HEK293T (cell line): ENCODE measurements around the gene ME3.

ENCODE experiments used
- ARNT ChIP-seq: fragments of 450-650 bp; IDR thresholded peaks from 2 replicates; pipeline ENCODE4 v1.6.1; 2017; ENCODE audit warnings: mild to moderate bottlenecking
- BHLHE40 ChIP-seq: fragments of 450-650 bp; IDR thresholded peaks from 2 replicates; pipeline ENCODE4 v1.6.1; 2016; ENCODE audit warnings: mild to moderate bottlenecking, moderate library complexity, borderline replicate concordance
- ELF4 ChIP-seq: fragments of 450-650 bp; IDR thresholded peaks from 2 replicates; pipeline ENCODE4 v1.6.1; 2017; ENCODE audit warnings: antibody characterized with exemption
- FOXA1 ChIP-seq: fragments of 450-650 bp; IDR thresholded peaks from 2 replicates; pipeline ENCODE4 v1.6.1; 2016; ENCODE audit warnings: mild to moderate bottlenecking
- FOXK2 ChIP-seq: fragments of 450-650 bp; IDR thresholded peaks from 2 replicates; pipeline ENCODE4 v1.6.1; 2016; ENCODE audit warnings: mild to moderate bottlenecking
- FOXM1 ChIP-seq: fragments of 450-650 bp; IDR thresholded peaks from 2 replicates; pipeline ENCODE4 v1.6.1; 2017; ENCODE audit warnings: mild to moderate bottlenecking, borderline replicate concordance
- HDGF ChIP-seq: fragments of 450-650 bp; IDR thresholded peaks from 2 replicates; pipeline ENCODE4 v1.6.1; 2017; ENCODE audit warnings: antibody characterized with exemption, borderline replicate concordance
- NFRKB ChIP-seq: fragments of 450-650 bp; IDR thresholded peaks from 2 replicates; pipeline ENCODE4 v1.6.1; 2016; ENCODE audit warnings: mild to moderate bottlenecking, moderate library complexity
- SP1 ChIP-seq: fragments of 450-650 bp; IDR thresholded peaks from 2 replicates; pipeline ENCODE4 v1.6.1; 2017
- SUZ12 ChIP-seq: fragments of 450-650 bp; IDR thresholded peaks from 2 replicates; pipeline ENCODE4 v1.6.1; 2016; ENCODE audit warnings: mild to moderate bottlenecking
- TARDBP ChIP-seq: fragments of 450-650 bp; IDR thresholded peaks from 2 replicates; pipeline ENCODE4 v1.6.1; 2016
- ZNF384 ChIP-seq: fragments of 450-650 bp; IDR thresholded peaks from 2 replicates; pipeline ENCODE4 v1.6.1; 2016
- TF ChIP-seq, protein P1 (sequence below): fragments of 450-650 bp; IDR thresholded peaks from 2 replicates; pipeline ENCODE4 v1.6.1; 2016

DNA sequence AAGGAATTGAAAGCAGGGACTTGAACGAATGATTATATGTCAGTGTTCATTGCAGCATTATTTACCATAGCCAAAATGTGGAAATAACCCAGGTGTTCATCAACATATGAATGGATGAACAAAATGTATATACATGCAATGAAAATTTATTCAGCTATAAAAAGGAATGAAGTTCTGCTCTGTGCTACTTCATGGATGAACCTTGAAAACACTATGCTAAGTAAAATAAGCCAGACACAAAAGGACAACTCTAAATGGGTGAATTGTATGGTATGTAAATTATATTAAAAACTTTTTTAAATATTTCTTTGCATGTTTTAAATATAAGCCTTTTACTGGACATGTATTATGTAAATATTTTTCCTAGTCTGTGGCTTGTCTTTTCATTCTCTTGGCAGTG is 107.0 kb downstream of the ME3 start:
- TF ChIP-seq SUZ12 (no peak), SP1 (no peak), FOXM1 (no peak), BHLHE40 (no peak), ELF4 (no peak), TARDBP (no peak), NFRKB (no peak), FOXA1 (no peak), HDGF (no peak), FOXK2 (no peak), ZNF384 (no peak), ARNT (no peak)
- TF ChIP-seq, protein P1, sequence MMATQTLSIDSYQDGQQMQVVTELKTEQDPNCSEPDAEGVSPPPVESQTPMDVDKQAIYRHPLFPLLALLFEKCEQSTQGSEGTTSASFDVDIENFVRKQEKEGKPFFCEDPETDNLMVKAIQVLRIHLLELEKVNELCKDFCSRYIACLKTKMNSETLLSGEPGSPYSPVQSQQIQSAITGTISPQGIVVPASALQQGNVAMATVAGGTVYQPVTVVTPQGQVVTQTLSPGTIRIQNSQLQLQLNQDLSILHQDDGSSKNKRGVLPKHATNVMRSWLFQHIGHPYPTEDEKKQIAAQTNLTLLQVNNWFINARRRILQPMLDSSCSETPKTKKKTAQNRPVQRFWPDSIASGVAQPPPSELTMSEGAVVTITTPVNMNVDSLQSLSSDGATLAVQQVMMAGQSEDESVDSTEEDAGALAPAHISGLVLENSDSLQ, result no peak
